A673 (cell line): ENCODE data around the gene IQCH. TPM values are rescaled to one million over a fixed set of nuclear protein-coding genes. Genes with fewer than 3 reads are reported as not detected.

Source experiments
- BruUV-seq: library from RNA; stranded (reverse); fragments of 400-500 nt; replicated peaks from 2 replicates; lab custom pipeline; 2021; lab: Mats Ljungman, UMichigan
- CTCF ChIA-PET: fragments of 300-600 bp; sonication (Branson Sonifier 250); formaldehyde crosslinking; loops from one replicate; lab custom pipeline; 2022; ENCODE audit warnings: antibody characterized with exemption; lab: Charles Lee
- POLR2A ChIA-PET: fragments of 300-600 bp; sonication (Branson Sonifier 250); formaldehyde crosslinking; loops from one replicate; lab custom pipeline; 2022; ENCODE audit warnings: antibody characterized with exemption; ENCODE audit not compliant: low non-redundant PET; lab: Charles Lee
- DNase-seq: peaks from one replicate; pipeline ENCODE4 v3.0.0-alpha.2; 2015; ENCODE audit warnings: low spot score
- H3K27ac ChIP-seq: fragments of 200-600 bp; sonication (generic); 2 replicates; pipeline ENCODE4 v1.5.1; 2016; ENCODE audit warnings: mixed run types, low read depth, mild to moderate bottlenecking, mixed read lengths, antibody characterized with exemption, low read length; ENCODE audit not compliant: poor library complexity, severe bottlenecking
- H3K27me3 ChIP-seq: fragments of 200-600 bp; sonication (generic); replicated peaks from 2 replicates; pipeline ENCODE4 v1.6.1; 2017; ENCODE audit warnings: mixed run types, low read depth, mild to moderate bottlenecking, mixed read lengths, antibody characterized with exemption, low read length; ENCODE audit not compliant: insufficient read depth, poor library complexity
- H3K36me3 ChIP-seq: fragments of 200-600 bp; sonication (generic); 2 replicates; pipeline ENCODE4 v1.6.1; 2016; ENCODE audit warnings: mixed run types, mild to moderate bottlenecking, mixed read lengths, antibody characterized with exemption, low read length; ENCODE audit not compliant: insufficient read depth, poor library complexity, severe bottlenecking
- H3K4me1 ChIP-seq: fragments of 200-600 bp; sonication (generic); 2 replicates; pipeline ENCODE4 v1.6.1; 2017; ENCODE audit warnings: mixed run types, mild to moderate bottlenecking, mixed read lengths, antibody characterized with exemption, low read length; ENCODE audit not compliant: insufficient read depth, poor library complexity, severe bottlenecking
- H3K4me3 ChIP-seq: fragments of 200-600 bp; sonication (generic); 2 replicates; pipeline ENCODE4 v1.5.1; 2016; ENCODE audit warnings: low read depth, mixed run types, mild to moderate bottlenecking, mixed read lengths, low read length; ENCODE audit not compliant: poor library complexity, severe bottlenecking
- H3K9me3 ChIP-seq: fragments of 200-600 bp; sonication (generic); 2 replicates; pipeline ENCODE4 v1.6.1; 2016; ENCODE audit warnings: mixed run types, low read depth, mild to moderate bottlenecking, mixed read lengths, antibody characterized with exemption, low read length; ENCODE audit not compliant: poor library complexity, severe bottlenecking
- CTCF ChIP-seq: fragments of 300-800, 200-600 bp; sonication (generic); conservative IDR thresholded peaks from 2 replicates; pipeline ENCODE4 v1.5.1; 2017; ENCODE audit warnings: low read depth, mild to moderate bottlenecking, antibody characterized with exemption, low read length, moderate library complexity, mixed read lengths
- EZH2 ChIP-seq: fragments of 200-600 bp; sonication (generic); IDR thresholded peaks from 2 replicates; pipeline ENCODE4 v1.6.1; 2017; ENCODE audit warnings: borderline replicate concordance, low read depth, mild to moderate bottlenecking, mixed read lengths, antibody characterized with exemption, low read length; ENCODE audit not compliant: poor library complexity, severe bottlenecking
- intact Hi-C: fragments of 100-400 bp; cut with micrococcal nuclease; formaldehyde crosslinking; loops from one replicate; pipeline ENCODE4 v1.10.0; 2022; ENCODE audit not compliant: unreplicated experiment
- total RNA-seq: library from RNA; stranded (reverse); gene quantifications from 2 replicates; pipeline ENCODE4 v1.2.3, GENCODE V29; 2021

Gene IQCH
- total RNA-seq, 1 experiment from 2014 or later = 1.7 TPM

GRCh38 chr15:67501836-67502461 is 247.4 kb downstream of the IQCH start:
- Histone ChIP-seq H3K4me1 (peaks cover 13% of the 10 kb centered on the region), H3K9me3 (no peaks in the 10 kb centered on the region), H3K27me3 (no peaks in the 10 kb centered on the region), H3K4me3 (peak overlapping the region; percentile 4), H3K36me3 (no peaks in the 10 kb centered on the region), H3K27ac (no peak overlapping the region)
- POLR2A ChIA-PET = no interaction called here
- no TSS peak for BruUV-seq
- TF ChIP-seq EZH2 = no peak
- no peak for TF ChIP-seq CTCF
- intact Hi-C loops = loop anchor here (5.0 kb wide), 1 partner anchor 330 kb away; no protein-coding TSS in a partner anchor
- peak; percentile 16 for DNase-seq
- CTCF ChIA-PET = interaction anchor here (0.8 to 1.4 kb wide), 4 partner anchors 17 to 334 kb away, joined by 3 to 4 read pairs (median 4); no protein-coding TSS in a partner anchor

- POLR2A ChIA-PET = no interaction called here
- Histone ChIP-seq H3K27ac (no peak overlapping the region), H3K4me1 (peaks cover 13% of the 10 kb centered on the region), H3K4me3 (no peak overlapping the region), H3K36me3 (no peaks in the 10 kb centered on the region), H3K27me3 (no peaks in the 10 kb centered on the region), H3K9me3 (no peaks in the 10 kb centered on the region)
- intact Hi-C loops = loop anchor here (5.0 kb wide), 1 partner anchor 328 kb away; no protein-coding TSS in a partner anchor
- no peak for TF ChIP-seq CTCF
- TF ChIP-seq EZH2 = no peak
- BruUV-seq = no TSS peak
- CTCF ChIA-PET = no interaction called here
- DNase-seq = no peak
Measured at GRCh38 chr15:67504056-67504455, 249.5 kb downstream of the IQCH start.

- Histone ChIP-seq H3K4me1 (peaks cover 13% of the 10 kb centered on the region), H3K27me3 (no peaks in the 10 kb centered on the region), H3K27ac (no peak overlapping the region), H3K4me3 (no peak overlapping the region), H3K36me3 (no peaks in the 10 kb centered on the region), H3K9me3 (no peaks in the 10 kb centered on the region)
- no TSS peak for BruUV-seq
- TF ChIP-seq EZH2 (no peak), CTCF (no peak)
- intact Hi-C loops = loop anchor here (5.0 kb wide), 1 partner anchor 328 kb away; no protein-coding TSS in a partner anchor
- ChIA-PET POLR2A (no interaction called here), CTCF (no interaction called here)
- DNase-seq = no peak
Measured at GRCh38 chr15:67504796-67505195, 250.2 kb downstream of the IQCH start.
